GM18499 (cell line): Measurements from ENCODE around the gene FTCD.
"Not testable (repeated sequence)": the region's sequence is repeated elsewhere in the genome, so short reads cannot be mapped to it uniquely, and the experiment has no call there.

Source experiments
- ATAC-seq: cut with Tn5 transposase; IDR thresholded peaks from one replicate; pipeline ENCODE4 v1.9.1; 2021; ENCODE audit warnings: moderate number of reproducible peaks; ENCODE audit not compliant: insufficient read depth, unreplicated experiment

The FTCD gene

DNA sequence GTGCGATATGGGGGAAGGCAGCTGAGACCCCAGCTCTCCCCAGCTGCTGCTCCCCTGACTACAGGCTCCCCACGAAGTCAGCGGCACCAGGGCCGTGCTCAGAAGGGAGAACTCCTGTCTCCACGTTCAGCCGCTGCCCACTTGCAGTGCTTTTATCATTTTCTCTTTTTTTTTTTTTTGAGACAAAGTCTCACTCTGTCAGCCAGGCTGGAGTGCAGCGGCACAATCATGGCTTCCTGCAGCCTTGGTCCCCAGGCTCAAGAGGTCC lies 933 bp upstream of the FTCD start:
- no peak for ATAC-seq

GRCh38 chr21:46154955-46155513 lies 345 bp downstream of the FTCD start:
- ATAC-seq: no peak

DNA sequence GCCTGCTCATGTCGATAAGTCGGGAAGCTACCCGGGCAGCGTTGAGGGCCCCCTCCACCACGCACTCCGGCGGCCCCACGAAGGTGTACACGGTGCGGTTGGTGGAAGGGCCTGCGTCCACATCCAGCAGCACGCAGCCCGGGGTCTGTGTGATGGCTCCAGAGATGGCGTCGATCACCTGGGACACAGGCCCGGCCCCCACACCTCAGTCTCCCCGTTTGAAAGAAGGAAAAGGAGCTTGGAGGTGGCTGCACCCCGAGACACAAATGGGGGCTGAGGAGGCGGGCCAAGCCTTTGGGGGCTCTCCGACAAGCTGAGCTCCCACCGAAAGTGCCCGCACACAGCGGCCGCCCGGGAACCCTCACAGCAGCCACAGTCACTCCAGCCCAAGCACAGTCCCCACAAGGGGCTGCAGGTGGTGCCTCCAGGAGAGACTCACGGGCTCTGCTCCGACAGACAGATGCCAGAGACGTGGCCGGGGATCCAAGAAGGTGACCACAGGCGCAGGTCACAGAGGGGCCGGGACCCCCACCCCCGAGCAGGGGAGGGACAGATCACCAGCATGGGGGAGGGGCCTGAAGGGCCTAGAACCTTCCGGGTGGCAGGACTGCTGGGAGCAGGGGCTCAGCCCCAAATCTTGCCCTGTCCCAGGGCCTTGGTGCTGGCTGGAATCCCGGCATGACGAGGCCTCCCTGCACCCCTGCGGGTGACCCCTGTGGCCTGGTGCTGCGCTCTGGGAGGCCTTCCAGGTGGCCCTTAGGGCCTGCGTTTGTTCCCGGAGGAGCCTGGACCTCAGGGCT lies 1.0 kb downstream of the FTCD start:
- no peak for ATAC-seq

GRCh38 chr21:46153247-46154154 lies 1.9 kb downstream of the FTCD start:
- no peak for ATAC-seq

DNA sequence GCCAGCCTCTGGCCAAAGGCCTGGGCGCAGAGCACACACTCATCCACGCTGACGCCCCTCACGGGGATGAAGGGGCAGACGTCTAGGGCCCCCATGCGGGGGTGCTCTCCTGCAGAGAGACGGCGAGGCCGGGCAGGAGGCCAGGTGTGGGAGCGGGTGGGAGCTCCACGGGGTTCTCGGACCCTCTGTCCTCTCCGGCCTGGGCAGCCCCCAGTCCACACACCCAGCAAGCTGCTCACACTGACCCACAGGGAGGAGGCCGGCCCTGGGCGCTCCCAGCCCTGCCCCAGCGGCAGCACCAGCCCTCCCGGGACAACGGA lies 2.5 kb downstream of the FTCD start:
- ATAC-seq: no peak

- ATAC-seq: no peak
These were observed 3.1 kb downstream of the FTCD start for GRCh38 chr21:46151989-46152926.

GRCh38 chr21:46151261-46151988 lies 4.0 kb downstream of the FTCD start:
- no peak for ATAC-seq

- ATAC-seq: no peak
These were observed 4.8 kb downstream of the FTCD start for GRCh38 chr21:46150491-46151121.

- ATAC-seq: no peak
These were observed 5.3 kb downstream of the FTCD start for GRCh38 chr21:46150073-46150472.

DNA sequence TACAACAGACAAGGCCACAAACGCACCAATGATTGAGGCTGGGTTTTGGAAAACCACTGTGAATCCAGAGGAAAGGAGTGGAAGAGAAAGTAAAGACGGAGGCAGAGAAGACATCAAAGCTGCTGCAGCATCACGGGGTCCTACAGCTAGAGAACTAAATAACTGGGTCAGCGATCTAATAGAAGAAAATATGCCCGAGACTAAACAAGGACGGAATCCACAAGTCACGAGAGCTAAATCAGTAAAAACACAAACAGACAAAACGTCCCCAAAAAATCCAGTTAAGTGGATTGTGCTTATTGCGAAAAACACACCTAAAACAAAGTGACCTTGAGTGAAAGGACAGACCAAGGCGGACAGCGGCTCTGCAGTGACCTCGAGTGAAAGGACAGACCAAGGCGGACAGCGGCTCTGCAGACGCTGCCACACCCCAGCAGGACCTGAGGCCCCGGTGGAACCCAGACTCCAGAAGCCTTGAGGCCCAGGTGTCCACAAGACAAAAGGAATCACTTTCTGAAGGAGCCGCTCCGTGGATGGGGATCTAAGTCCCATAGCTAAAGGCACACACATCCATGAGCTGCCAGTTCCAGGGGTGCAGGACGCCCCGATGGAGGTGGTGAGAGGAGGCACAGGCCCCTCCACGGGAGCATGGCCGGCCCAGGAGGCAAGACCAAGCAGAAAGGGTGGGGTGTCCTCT lies 6.0 kb downstream of the FTCD start:
- no peak for ATAC-seq

- no peak for ATAC-seq
These were observed 7.3 kb downstream of the FTCD start for GRCh38 chr21:46148106-46148505.

DNA sequence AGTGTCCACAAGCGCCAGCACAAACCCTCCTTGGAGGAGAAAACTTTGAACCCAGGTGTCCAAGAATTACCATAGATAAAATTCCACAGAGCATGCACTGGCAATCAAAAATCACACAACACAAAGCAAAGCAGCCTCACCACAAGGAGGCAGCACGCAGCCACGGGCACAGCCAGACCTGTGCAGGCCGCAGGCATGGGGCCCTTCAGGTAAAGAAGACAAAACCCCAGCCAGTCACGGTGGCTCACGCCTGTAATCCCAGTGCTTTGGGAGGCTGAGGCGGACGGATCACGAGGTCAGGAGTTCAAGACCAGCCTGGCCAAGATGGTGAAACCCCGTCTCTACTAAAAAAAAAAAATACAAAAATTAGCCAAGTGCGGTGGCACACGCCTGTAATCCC lies 8.0 kb downstream of the FTCD start:
- ATAC-seq: not testable (repeated sequence)

DNA sequence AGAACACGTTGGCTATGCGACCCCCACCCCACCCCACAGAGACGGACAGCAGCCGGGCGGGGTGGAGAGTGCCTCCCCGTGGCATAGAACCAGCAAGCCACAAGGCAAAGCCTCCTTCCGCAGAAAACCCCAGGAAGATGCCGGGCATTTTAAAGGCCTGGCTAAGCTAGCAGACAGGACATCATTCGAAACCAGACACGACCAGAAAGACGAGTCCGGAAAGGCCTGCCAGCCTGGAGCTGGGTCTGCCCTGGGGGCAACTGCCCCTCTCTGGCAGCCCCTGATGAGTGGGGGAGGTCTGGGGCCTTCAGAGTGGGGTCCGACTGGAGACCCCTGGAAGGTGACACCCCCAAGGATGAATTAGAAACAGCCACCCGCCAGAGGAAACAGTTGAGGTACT lies 8.5 kb downstream of the FTCD start:
- ATAC-seq: no peak

DNA sequence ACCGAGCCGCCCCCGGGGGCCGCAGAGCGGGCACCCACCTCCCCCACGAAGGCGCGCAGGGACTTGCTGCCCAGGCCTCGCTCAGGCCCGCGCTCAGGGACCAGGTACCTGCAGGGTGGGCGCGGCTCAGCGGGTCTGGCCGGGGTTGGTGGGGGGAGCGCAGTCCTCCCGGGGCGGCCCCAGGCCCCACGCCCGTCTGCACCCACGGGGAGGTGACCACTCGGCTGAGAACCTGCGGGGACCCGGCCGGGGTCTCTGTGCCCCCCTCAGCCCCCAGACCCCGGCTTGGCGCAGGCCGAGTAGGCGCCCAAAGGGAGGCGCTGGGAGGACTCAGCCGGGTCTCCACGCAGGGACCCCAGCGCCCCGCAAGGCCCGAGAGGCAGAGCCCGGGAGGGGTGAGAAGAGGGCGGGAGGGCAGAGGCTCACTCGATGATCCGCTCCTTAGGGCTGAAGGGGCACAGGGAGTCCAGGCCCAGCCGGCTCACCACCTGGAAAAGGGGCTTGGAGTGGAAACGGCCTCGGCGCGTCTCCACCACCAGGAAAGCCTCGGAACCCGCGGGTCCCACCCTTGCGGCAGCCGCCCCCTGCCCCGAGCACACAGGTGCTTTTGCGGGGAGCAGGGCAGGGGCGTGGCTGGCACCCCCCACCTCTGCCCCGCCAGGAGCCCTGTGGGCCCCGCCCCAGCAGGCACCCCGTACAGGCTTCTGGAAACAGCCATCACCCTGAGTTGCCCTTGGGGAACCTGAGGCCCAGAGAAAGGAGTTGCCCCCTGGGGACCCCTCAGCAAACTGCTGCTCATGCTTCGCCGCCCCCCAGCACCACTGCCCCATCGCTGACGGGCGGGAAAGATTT lies 9.3 kb downstream of the FTCD start:
- no peak for ATAC-seq

DNA sequence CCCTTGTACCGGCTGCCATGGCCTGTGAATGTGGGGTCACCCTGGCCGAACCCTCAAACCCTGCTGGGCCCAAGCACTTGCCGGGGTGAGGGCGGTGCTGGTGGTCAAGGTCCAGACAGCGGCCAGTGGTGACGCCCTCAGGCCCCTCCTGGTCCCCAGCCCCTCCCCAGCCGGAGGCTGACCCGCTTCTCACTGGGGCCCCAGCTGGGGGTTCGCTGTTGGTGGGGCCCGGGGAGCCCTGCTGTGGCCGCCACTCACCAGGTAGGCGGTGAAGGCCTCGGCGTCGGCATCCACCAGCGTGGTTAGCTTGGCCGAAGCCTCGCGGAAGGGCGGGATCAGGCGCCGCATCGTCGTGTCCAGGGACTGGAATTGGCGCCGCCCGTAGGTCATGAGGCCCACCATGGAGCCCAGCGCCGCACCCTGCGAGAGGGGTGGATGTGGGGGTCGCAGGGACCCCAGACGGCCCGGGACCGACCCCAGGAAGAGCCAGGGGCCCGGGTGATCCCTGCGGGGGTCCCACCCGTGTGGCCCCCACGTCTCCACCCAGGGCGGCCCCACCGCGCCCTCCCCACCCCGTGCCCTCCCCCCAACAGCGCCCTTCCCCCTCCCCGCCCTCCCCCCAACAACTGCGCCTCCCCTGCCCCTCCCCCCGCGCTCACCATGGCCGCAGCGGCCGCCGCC lies 10.1 kb downstream of the FTCD start:
- ATAC-seq: no peak

- ATAC-seq: no peak
These were observed 10.8 kb downstream of the FTCD start for GRCh38 chr21:46144464-46145070.
